Lower leg skin (tissue), 3 donors: ENCODE results near the gene CSTF1.

Source experiments
- POLR2A ChIP-seq, 2 donors: fragments of 450-650 bp; IDR thresholded peaks; one replicate each; pipeline ENCODE4 v1.6.1; 2016 to 2017; ENCODE audit warnings: antibody characterized with exemption in 2 of 2, mild to moderate bottlenecking in 1 of 2, moderate library complexity in 1 of 2
- TF ChIP-seq, protein P1 (sequence below), 3 donors: fragments of 450-650 bp; IDR thresholded peaks; one replicate each; pipeline ENCODE4 v1.5.1; 2016; ENCODE audit warnings: antibody characterized with exemption in 3 of 3, mild to moderate bottlenecking in 3 of 3, moderate library complexity in 2 of 3

DNA sequence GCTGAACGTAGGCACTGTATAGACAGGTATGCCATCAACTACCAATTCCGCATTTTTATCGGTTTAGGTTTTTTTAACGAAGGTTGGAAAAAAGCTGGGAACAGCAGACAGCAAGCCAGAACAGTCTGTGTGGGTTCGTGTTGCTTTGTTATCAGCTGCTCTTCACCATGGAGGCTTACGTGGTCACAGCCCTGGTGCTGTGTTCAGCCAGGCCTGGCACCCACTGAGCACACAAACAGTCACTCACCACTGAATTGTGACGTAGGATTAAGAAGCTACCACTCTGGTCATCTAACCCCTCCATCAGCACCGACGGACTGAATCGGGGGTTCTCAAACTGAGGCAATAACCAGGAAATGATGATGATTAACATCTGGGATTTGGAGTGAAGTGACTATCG lies 20.5 kb upstream of the CSTF1 start:
- no peak for TF ChIP-seq POLR2A (IDR thresholded peaks at IDR 0.05)
- TF ChIP-seq, protein P1, sequence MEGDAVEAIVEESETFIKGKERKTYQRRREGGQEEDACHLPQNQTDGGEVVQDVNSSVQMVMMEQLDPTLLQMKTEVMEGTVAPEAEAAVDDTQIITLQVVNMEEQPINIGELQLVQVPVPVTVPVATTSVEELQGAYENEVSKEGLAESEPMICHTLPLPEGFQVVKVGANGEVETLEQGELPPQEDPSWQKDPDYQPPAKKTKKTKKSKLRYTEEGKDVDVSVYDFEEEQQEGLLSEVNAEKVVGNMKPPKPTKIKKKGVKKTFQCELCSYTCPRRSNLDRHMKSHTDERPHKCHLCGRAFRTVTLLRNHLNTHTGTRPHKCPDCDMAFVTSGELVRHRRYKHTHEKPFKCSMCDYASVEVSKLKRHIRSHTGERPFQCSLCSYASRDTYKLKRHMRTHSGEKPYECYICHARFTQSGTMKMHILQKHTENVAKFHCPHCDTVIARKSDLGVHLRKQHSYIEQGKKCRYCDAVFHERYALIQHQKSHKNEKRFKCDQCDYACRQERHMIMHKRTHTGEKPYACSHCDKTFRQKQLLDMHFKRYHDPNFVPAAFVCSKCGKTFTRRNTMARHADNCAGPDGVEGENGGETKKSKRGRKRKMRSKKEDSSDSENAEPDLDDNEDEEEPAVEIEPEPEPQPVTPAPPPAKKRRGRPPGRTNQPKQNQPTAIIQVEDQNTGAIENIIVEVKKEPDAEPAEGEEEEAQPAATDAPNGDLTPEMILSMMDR (IDR thresholded peaks at IDR 0.05): no peak
